GM19467 (cell line): Measurements from ENCODE around the gene IRF2BP1.
"Not testable (repeated sequence)": the region's sequence is repeated elsewhere in the genome, so short reads cannot be mapped to it uniquely, and the experiment has no call there.

ENCODE experiments used
- ATAC-seq: cut with Tn5 transposase; IDR thresholded peaks from one replicate; pipeline ENCODE4 v1.9.1; 2021; ENCODE audit warnings: mild to moderate bottlenecking, moderate library complexity; ENCODE audit not compliant: unreplicated experiment

Gene IRF2BP1

GRCh38 chr19:45882652-45883585, 3.0 kb downstream of the IRF2BP1 start:
- peak; percentile 30 for ATAC-seq

DNA sequence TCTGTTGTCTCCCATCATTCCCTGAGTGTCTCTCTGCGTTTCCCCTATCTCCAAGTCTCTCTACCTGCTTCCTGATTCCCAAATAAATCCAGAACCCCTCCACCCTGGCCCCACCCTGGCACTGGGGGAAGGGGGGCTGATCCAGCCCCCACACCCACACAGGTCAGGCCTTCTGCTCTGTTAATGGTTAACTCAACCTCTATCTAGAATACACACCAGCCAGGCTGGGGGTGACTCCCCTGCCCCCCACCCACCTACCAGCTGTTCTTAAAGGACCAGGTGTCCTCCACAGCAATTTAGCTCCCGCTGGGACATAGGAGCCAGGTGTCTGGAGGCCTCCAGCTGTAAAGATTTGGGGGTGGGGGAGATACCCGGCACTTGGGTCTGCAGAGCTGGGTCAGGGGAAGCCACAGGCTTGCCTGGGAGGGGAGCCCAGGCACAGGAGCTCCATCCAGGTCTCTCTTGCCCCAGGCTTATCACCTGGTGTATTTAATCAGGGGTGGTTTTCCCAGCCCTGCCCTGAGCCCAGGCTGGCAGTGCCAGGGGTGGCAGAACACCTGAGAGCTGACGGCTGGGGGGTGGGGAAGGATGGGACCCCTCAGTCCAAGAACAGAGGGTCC, 3.9 kb downstream of the IRF2BP1 start:
- ATAC-seq: no peak

GRCh38 chr19:45881082-45881908, 4.6 kb downstream of the IRF2BP1 start:
- no peak for ATAC-seq

GRCh38 chr19:45879971-45880370, 6.0 kb downstream of the IRF2BP1 start:
- no peak for ATAC-seq

DNA sequence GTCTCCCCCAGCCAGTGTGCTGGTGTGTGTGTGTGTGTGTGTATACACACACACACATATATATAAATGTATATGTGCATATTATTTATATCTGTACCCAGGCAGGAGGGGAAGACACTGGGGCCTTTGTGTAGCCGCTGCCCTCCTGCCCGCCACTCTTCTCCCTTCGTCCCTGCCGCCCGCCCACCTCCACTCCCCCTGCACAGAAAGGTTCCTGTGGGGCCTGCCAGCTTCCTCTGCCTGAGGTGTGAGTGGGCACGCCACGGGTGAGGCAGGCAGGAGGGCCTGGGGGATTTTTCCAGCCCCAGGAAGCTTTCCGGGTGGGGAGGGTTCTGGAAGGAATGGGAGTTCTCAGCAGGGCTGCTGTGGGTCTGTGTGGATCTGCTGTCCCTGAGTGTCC, 6.9 kb downstream of the IRF2BP1 start:
- no peak for ATAC-seq

GRCh38 chr19:45878043-45878794, 7.7 kb downstream of the IRF2BP1 start:
- ATAC-seq: no peak

- ATAC-seq: no peak
Observed at GRCh38 chr19:45876411-45877197, 9.3 kb downstream of the IRF2BP1 start.

DNA sequence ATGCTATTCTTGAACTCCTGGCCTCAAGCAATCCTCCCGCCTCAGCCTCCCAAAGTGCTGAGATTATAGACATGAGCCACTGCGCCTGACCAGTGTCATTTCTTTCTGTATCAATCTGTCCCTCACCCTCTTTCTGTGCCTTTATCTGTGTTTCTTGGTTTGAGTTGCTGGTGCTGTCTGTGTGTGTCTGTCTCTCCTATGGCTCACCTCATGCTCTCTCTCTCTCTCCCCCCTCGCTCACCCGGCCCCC, 9.9 kb downstream of the IRF2BP1 start:
- ATAC-seq: no peak

DNA sequence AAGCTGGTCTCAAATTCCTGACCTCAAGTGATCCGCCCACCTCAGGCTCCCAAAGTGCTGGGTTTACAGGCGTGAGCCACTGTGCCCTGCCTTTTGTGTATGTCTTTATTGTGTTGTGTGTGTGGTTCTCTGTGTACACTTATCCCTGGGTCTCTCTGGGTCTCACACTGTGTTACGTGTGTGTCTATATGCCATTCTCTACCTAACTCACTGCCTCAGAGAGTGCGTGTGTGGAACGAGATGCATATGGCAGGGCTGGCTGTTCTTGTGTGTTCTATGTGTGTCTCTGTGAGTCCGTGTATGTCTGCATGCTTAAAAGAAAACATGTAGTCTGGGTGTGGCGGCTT, 11.3 kb downstream of the IRF2BP1 start:
- ATAC-seq: no peak

GRCh38 chr19:45873219-45873772, 12.6 kb downstream of the IRF2BP1 start:
- ATAC-seq: no peak

- no peak for ATAC-seq
Observed at GRCh38 chr19:45872095-45872919, 13.6 kb downstream of the IRF2BP1 start.

GRCh38 chr19:45870798-45871197, 15.1 kb downstream of the IRF2BP1 start:
- no peak for ATAC-seq

- not testable (repeated sequence) for ATAC-seq
Observed at GRCh38 chr19:45867241-45867640, 18.7 kb downstream of the IRF2BP1 start.

DNA sequence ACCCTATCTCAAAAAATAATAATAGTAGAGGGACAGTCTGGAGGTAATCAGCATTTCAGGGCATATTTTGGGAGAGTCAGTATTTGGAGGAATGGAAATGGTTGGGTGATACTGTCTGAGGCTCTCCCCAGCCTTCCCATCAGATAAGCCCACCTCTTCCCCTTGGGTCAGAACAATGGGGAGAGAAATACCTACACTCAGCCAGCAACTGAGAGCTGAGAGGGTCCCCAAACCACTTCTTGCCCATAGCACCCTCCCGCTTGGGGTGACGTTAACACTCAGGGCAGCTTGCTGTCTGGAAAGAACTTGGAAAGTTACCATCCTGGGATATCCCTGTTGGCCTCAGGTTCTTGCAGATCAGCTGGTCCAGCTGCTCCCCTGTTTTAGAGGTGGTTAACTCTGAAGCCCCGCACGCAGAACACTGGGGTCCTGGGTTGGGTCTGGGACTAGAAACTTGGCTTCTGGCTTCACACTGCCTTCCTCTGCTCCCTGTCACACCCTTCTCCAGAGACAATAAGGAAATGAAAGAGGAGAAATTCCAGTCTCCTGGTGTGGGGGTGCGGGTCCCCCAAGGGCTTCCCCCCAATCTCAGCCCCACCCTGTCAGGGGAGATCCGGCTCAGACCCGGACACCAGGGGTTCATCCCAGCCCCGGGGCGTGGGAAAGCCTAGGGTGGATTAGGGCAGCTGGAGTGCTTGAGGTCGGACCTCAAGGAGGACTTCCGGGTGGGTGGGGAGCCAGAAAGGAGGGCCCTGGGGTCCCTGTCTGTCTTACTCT, 19.4 kb downstream of the IRF2BP1 start:
- no peak for ATAC-seq

DNA sequence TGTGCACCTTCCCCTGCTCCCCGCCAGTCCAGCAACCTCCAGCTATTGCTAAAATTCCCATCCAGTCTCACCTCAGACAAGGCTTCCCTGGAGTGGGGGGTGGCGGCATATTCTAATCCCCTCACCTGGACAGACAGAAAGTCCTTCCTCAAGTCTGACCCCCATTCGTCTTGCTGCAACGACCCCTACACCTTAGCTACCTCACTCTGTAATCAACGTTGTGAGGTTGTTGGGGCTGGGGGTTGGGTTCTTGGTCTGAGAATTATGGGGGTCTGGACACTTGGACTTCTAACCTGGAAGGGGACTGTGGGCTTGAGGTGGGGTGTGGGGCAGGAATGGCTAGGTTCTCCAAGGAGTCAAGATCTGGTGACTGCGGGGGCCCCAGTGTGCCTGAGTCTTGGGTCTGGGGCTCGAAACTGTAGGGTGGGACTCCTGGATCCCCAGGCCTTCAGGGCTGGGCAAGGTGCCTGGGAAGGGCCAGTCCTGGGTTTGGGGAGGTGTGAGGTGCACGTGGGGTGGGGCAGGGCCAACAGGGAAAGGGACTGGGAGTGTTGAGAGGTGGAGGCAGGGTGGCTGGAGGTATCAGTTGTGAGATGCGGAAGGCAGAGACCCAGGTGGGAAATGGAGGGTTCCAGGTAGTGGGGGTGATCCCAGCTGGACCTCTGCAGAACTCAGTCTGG, 20.5 kb downstream of the IRF2BP1 start:
- no peak for ATAC-seq

- ATAC-seq: no peak
Observed at GRCh38 chr19:45864629-45865082, 21.3 kb downstream of the IRF2BP1 start.

DNA sequence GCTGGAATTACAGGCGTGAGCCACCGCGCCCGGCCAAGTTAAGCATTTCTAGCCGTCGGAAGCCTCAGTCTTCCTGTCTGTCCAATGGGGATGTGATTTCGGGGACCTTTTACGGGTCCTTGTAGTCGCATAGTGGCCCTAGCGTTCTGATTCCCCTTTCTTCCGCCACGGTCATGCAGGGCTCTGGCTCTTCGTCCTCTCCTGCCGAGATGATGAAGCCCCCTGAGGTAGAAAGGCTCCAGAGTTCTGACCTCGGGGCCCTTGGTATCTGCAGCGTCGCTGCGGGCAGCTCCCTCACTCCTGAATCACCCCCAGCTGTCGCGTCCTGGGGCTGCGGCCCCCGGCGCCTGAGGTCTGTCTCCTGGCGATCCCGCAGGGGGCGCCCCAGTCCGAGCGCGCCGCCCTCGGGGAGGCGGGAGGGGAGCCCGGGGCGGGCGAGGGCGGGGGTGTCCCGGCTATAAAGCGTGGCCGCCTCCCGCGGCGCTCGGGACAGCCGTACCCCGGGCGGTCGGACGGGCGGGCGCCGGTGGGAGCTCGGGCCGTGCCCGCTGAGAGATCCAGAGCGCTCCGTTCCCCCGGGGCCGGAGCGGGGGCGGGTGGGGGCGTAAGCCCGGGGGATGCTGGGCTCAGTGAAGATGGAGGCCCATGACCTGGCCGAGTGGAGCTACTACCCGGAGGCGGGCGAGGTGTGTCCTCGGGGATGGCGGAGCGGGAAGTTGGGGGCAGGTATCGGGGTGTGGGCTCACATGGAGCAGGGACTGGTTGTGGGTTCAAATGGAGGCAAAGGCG, 21.9 kb downstream of the IRF2BP1 start, which contains the start of gene FOXA3:
Gene FOXA3 (plus strand): TSS at position 487 of the 789 bp plus-strand sequence. CDS start 131 bp downstream, at position 618.
- no peak for ATAC-seq
